CD4-positive, alpha-beta T cell treated with Interleukin-15 for 1 hour (primary cell): ENCODE measurements around the gene FBRSL1.
"Not testable (repeated sequence)": the region's sequence is repeated elsewhere in the genome, so short reads cannot be mapped to it uniquely, and the experiment has no call there.

Experiments used
- DNase-seq: peaks from one replicate; pipeline ENCODE4 v3.0.0-alpha.2; 2020

FBRSL1 gene

GRCh38 chr12:132471858-132472255, 18.1 kb upstream of the FBRSL1 start:
- DNase-seq: no peak

- DNase-seq: no peak
These were observed 17.6 kb upstream of the FBRSL1 start for GRCh38 chr12:132472386-132472785.

GRCh38 chr12:132474237-132474741, 15.7 kb upstream of the FBRSL1 start:
- DNase-seq: no peak

GRCh38 chr12:132474799-132475303, 15.1 kb upstream of the FBRSL1 start:
- not testable (repeated sequence) for DNase-seq

- no peak for DNase-seq
These were observed 14.5 kb upstream of the FBRSL1 start for GRCh38 chr12:132475304-132476037.

- no peak for DNase-seq
These were observed 13.9 kb upstream of the FBRSL1 start for GRCh38 chr12:132476038-132476414.

GRCh38 chr12:132476421-132476820, 13.5 kb upstream of the FBRSL1 start:
- no peak for DNase-seq

- DNase-seq: peak; percentile 67
These were observed 12.8 kb upstream of the FBRSL1 start for GRCh38 chr12:132477017-132477702.

- DNase-seq: no peak
These were observed 12.1 kb upstream of the FBRSL1 start for GRCh38 chr12:132477703-132478432.

GRCh38 chr12:132478433-132478803, 11.5 kb upstream of the FBRSL1 start:
- no peak for DNase-seq

GRCh38 chr12:132478845-132479244, 11.1 kb upstream of the FBRSL1 start:
- DNase-seq: no peak

GRCh38 chr12:132479291-132479690, 10.7 kb upstream of the FBRSL1 start:
- no peak for DNase-seq

- DNase-seq: no peak
These were observed 9.9 kb upstream of the FBRSL1 start for GRCh38 chr12:132479938-132480622.

- DNase-seq: no peak
These were observed 9.3 kb upstream of the FBRSL1 start for GRCh38 chr12:132480623-132481132.

- no peak for DNase-seq
These were observed 8.6 kb upstream of the FBRSL1 start for GRCh38 chr12:132481345-132481744.

- DNase-seq: peak; percentile 79
These were observed 7.9 kb upstream of the FBRSL1 start for GRCh38 chr12:132481771-132482745.

- DNase-seq: no peak
These were observed 7.2 kb upstream of the FBRSL1 start for GRCh38 chr12:132482771-132483170.

- no peak for DNase-seq
These were observed 6.7 kb upstream of the FBRSL1 start for GRCh38 chr12:132483208-132483607.

- no peak for DNase-seq
These were observed 6.3 kb upstream of the FBRSL1 start for GRCh38 chr12:132483612-132484011.

- no peak for DNase-seq
These were observed 5.6 kb upstream of the FBRSL1 start for GRCh38 chr12:132484183-132484890.
